Measurements from ENCODE around the gene TBC1D8. TPM values are rescaled to one million over a fixed set of nuclear protein-coding genes. Genes with fewer than 3 reads are reported as not detected.
A peak's percentile ranks its signal among the peaks of the same experiment; 100 is the strongest.

Gene TBC1D8
- total and polyA plus RNA-seq, 2 of the 13 experiments (the other 11 are each of a cell fraction or from before 2014, with no cell fraction given): 45.1 to 95.4 TPM

DNA sequence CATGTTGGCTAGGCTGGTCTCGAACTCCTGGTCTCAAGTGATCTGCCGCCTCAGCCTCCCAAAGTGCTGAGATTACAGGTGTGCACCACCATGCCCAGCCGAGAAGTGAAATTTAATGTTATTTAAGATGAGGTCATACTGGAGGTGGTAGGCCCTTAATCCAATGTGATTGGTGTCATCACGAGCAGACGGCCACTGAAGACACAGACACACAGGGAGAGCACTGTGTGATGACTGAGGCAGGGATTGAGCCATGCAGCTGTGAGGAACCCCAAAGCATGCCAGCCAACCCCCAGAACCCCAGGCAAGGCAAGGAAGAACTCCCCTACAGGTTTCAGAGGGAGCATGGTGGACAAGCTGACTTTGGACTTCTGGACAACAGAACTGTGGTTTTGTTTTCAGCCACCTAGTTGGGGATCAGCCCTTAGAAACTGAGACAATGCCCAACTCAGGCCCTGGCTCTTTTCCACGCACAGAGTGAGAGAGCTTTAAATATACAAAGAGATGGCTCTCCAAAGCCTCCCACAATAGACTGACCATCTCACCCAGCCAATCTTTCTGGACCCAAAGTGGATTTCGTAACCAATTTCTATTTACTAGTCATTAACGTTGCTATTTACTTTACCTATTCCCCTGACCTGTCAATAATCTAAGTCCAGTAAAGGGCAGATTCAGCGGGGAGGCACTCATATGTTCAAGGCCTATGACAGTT, 34.2 kb downstream of the TBC1D8 start (continued):
- no peak for TF ChIP-seq ZNF282 (IDR thresholded peaks at IDR 0.05; ENCODE audit: partially characterized antibody)
- peak; percentile 79 for TF ChIP-seq KAT8 (CRISPR knock-in tag; IDR thresholded peaks at IDR 0.05)
- TF ChIP-seq, protein P1, sequence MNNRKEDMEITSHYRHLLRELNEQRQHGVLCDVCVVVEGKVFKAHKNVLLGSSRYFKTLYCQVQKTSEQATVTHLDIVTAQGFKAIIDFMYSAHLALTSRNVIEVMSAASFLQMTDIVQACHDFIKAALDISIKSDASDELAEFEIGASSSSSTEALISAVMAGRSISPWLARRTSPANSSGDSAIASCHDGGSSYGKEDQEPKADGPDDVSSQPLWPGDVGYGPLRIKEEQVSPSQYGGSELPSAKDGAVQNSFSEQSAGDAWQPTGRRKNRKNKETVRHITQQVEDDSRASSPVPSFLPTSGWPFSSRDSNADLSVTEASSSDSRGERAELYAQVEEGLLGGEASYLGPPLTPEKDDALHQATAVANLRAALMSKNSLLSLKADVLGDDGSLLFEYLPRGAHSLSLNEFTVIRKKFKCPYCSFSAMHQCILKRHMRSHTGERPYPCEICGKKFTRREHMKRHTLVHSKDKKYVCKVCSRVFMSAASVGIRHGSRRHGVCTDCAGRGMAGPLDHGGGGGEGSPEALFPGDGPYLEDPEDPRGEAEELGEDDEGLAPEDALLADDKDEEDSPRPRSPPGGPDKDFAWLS (CRISPR knock-in tag; IDR thresholded peaks at IDR 0.05; ENCODE audit: borderline replicate concordance): peak; percentile 43; the same call in 1 of the 2 replicates
- TF ChIP-seq YEATS4 (CRISPR knock-in tag; IDR thresholded peaks at IDR 0.05; ENCODE audit: borderline replicate concordance): peak; percentile 78
- TF ChIP-seq ZNF20 (CRISPR knock-in tag; IDR thresholded peaks at IDR 0.05): no peak
- no peak for TF ChIP-seq U2AF2 (IDR thresholded peaks at IDR 0.05; ENCODE audit: low read depth, low read length)
- TF ChIP-seq ZNF274 (CRISPR knock-in tag; IDR thresholded peaks at IDR 0.05): peak; percentile 47
- TF ChIP-seq, protein P2, sequence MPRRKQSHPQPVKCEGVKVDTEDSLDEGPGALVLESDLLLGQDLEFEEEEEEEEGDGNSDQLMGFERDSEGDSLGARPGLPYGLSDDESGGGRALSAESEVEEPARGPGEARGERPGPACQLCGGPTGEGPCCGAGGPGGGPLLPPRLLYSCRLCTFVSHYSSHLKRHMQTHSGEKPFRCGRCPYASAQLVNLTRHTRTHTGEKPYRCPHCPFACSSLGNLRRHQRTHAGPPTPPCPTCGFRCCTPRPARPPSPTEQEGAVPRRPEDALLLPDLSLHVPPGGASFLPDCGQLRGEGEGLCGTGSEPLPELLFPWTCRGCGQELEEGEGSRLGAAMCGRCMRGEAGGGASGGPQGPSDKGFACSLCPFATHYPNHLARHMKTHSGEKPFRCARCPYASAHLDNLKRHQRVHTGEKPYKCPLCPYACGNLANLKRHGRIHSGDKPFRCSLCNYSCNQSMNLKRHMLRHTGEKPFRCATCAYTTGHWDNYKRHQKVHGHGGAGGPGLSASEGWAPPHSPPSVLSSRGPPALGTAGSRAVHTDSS (CRISPR knock-in tag; conservative IDR thresholded peaks at IDR 0.05): no peak
- no peak for TF ChIP-seq SP140L (CRISPR knock-in tag; IDR thresholded peaks at IDR 0.05; ENCODE audit: borderline replicate concordance)
- TF ChIP-seq ZMYM4 (CRISPR knock-in tag; IDR thresholded peaks at IDR 0.05): peak; percentile 91
- TF ChIP-seq ZNF10 (CRISPR knock-in tag; IDR thresholded peaks at IDR 0.05; ENCODE audit: borderline replicate concordance, low read depth): no peak
- no peak for TF ChIP-seq SNRNP70 (IDR thresholded peaks at IDR 0.05; ENCODE audit: low read depth, low read length)
- TF ChIP-seq SALL2 (CRISPR knock-in tag; IDR thresholded peaks at IDR 0.05): peak; percentile 78; the same call in 1 of the 2 replicates
- 0 out of 2 replicates have a peak, but pooled peaks have one; percentile 48 for TF ChIP-seq ETV6 (CRISPR knock-in tag; conservative IDR thresholded peaks at IDR 0.05)
- TF ChIP-seq, protein P3, sequence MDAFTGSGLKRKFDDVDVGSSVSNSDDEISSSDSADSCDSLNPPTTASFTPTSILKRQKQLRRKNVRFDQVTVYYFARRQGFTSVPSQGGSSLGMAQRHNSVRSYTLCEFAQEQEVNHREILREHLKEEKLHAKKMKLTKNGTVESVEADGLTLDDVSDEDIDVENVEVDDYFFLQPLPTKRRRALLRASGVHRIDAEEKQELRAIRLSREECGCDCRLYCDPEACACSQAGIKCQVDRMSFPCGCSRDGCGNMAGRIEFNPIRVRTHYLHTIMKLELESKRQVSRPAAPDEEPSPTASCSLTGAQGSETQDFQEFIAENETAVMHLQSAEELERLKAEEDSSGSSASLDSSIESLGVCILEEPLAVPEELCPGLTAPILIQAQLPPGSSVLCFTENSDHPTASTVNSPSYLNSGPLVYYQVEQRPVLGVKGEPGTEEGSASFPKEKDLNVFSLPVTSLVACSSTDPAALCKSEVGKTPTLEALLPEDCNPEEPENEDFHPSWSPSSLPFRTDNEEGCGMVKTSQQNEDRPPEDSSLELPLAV (CRISPR knock-in tag; conservative IDR thresholded peaks at IDR 0.05; ENCODE audit: low read depth): no peak
- TF ChIP-seq, protein P4, sequence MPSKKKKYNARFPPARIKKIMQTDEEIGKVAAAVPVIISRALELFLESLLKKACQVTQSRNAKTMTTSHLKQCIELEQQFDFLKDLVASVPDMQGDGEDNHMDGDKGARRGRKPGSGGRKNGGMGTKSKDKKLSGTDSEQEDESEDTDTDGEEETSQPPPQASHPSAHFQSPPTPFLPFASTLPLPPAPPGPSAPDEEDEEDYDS (CRISPR knock-in tag; IDR thresholded peaks at IDR 0.05): peak; percentile 68
- peak; percentile 42; the same call in 1 of the 2 replicates for TF ChIP-seq GABPB1 (CRISPR knock-in tag; IDR thresholded peaks at IDR 0.05)
- no peak for TF ChIP-seq RAD51 (IDR thresholded peaks at IDR 0.05; ENCODE audit: borderline replicate concordance)
- no peak for TF ChIP-seq TAF15 (IDR thresholded peaks at IDR 0.05; ENCODE audit: low read depth, low read length, poor library complexity, severe bottlenecking)
- peak; percentile 56 for TF ChIP-seq ZFY (CRISPR knock-in tag; IDR thresholded peaks at IDR 0.05)
- no peak for TF ChIP-seq SMARCE1 (IDR thresholded peaks at IDR 0.05; ENCODE audit: borderline replicate concordance)
- TF ChIP-seq, protein P5, sequence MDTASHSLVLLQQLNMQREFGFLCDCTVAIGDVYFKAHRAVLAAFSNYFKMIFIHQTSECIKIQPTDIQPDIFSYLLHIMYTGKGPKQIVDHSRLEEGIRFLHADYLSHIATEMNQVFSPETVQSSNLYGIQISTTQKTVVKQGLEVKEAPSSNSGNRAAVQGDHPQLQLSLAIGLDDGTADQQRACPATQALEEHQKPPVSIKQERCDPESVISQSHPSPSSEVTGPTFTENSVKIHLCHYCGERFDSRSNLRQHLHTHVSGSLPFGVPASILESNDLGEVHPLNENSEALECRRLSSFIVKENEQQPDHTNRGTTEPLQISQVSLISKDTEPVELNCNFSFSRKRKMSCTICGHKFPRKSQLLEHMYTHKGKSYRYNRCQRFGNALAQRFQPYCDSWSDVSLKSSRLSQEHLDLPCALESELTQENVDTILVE (CRISPR knock-in tag; IDR thresholded peaks at IDR 0.05): peak; percentile 86
- no peak for TF ChIP-seq EZH2 (conservative IDR thresholded peaks at IDR 0.05; ENCODE audit: low read depth, low read length)

Measured in HepG2 (cell line).